IMR-90 (cell line): ENCODE data around the gene DPYSL5.

Experiments used
- CEBPB ChIP-seq: IDR thresholded peaks from 2 replicates; pipeline ENCODE4 v1.6.1; 2012; ENCODE audit warnings: low read depth, low read length, improper control_type of control experiment
- CHD1 ChIP-seq: IDR thresholded peaks from 2 replicates; pipeline ENCODE4 v1.6.1; 2012; ENCODE audit warnings: low read depth, low read length, improper control_type of control experiment
- CTCF ChIP-seq: conservative IDR thresholded peaks from 2 replicates; pipeline ENCODE4 v1.5.1; 2012; ENCODE audit warnings: mild to moderate bottlenecking, low read depth, low read length, improper control_type of control experiment
- MXI1 ChIP-seq: IDR thresholded peaks from 2 replicates; pipeline ENCODE4 v1.6.1; 2012; ENCODE audit warnings: low read depth, mild to moderate bottlenecking, low read length, moderate library complexity, borderline replicate concordance
- NFE2L2 ChIP-seq: fragments of 150-350 bp; IDR thresholded peaks from 2 replicates; pipeline ENCODE4 v1.6.1; 2016; ENCODE audit warnings: low read depth, mild to moderate bottlenecking, low read length
- POLR2A ChIP-seq: IDR thresholded peaks from 2 replicates; pipeline ENCODE4 v1.6.1; 2012; ENCODE audit warnings: mild to moderate bottlenecking, low read depth, low read length
- RFX5 ChIP-seq: IDR thresholded peaks from 2 replicates; pipeline ENCODE4 v1.8.0; 2012; ENCODE audit warnings: low read depth, mild to moderate bottlenecking, low read length, moderate library complexity
- TF ChIP-seq, protein P1 (sequence below): fragments of 150-350 bp; IDR thresholded peaks from 2 replicates; pipeline ENCODE4 v1.6.1; 2017; ENCODE audit warnings: mild to moderate bottlenecking, antibody characterized with exemption, low read length, low read depth

- TF ChIP-seq CTCF = no peak
- no peak for TF ChIP-seq POLR2A
- no peak for TF ChIP-seq MXI1
- TF ChIP-seq RFX5 = no peak
- no peak for TF ChIP-seq CHD1
- no peak for TF ChIP-seq NFE2L2
- TF ChIP-seq CEBPB = no peak
- TF ChIP-seq, protein P1, sequence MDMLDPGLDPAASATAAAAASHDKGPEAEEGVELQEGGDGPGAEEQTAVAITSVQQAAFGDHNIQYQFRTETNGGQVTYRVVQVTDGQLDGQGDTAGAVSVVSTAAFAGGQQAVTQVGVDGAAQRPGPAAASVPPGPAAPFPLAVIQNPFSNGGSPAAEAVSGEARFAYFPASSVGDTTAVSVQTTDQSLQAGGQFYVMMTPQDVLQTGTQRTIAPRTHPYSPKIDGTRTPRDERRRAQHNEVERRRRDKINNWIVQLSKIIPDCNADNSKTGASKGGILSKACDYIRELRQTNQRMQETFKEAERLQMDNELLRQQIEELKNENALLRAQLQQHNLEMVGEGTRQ = no peak
Observed at GRCh38 chr2:26859622-26860021, 11.7 kb downstream of the DPYSL5 start.
